Kidney (tissue), 14 donors: ENCODE data around the gene CNNM3. TPM values are rescaled to one million over a fixed set of nuclear protein-coding genes. Genes with fewer than 3 reads are reported as not detected.
A peak's percentile ranks its signal among the peaks of the same experiment; 100 is the strongest.
"Not testable (repeated sequence)": the region's sequence is repeated elsewhere in the genome, so short reads cannot be mapped to it uniquely, and the experiment has no call there.

Experiments
- DNase-seq, 5 donors: peaks; one replicate each; pipeline ENCODE4 v3.0.0-alpha.2; 2013 to 2020
- FAIRE-seq: peaks from 2 replicates; lab custom pipeline; 2012; peaks lifted over from hg19 to GRCh38; lab: Jason Lieb, UNC
- H3K27ac ChIP-seq, 2 donors: one replicate each; pipeline ENCODE4 v1.7.0; 2013; ENCODE audit warnings: low read depth in 2 of 2, low read length in 2 of 2, inconsistent platforms in 1 of 2
- H3K27me3 ChIP-seq: one replicate; pipeline ENCODE4 v1.7.1; 2013; ENCODE audit warnings: low read length, inconsistent platforms; ENCODE audit not compliant: control insufficient read depth, insufficient read depth
- H3K36me3 ChIP-seq, 3 donors: one replicate each; pipeline versions ENCODE4 v1.7.0 to v1.7.1; 2013; ENCODE audit warnings: low read length in 3 of 3, control low read depth in 1 of 3, inconsistent platforms in 1 of 3; ENCODE audit not compliant: insufficient read depth in 3 of 3, control insufficient read depth in 2 of 3
- H3K4me1 ChIP-seq, 3 donors: one replicate each; pipeline versions ENCODE4 v1.7.0 to v1.7.1; 2013; ENCODE audit warnings: low read length in 3 of 3, inconsistent platforms in 1 of 3, low read depth in 1 of 3; ENCODE audit not compliant: control insufficient read depth in 2 of 3, insufficient read depth in 2 of 3
- H3K4me3 ChIP-seq, 3 donors: one replicate each; pipeline versions ENCODE4 v1.7.0 to v1.8.1; 2013; ENCODE audit warnings: low read length in 3 of 3, control low read depth in 1 of 3, inconsistent platforms in 1 of 3
- H3K9ac ChIP-seq, 3 donors: one replicate each; pipeline versions ENCODE4 v1.7.0 to v1.7.1; 2013; ENCODE audit warnings: low read length in 3 of 3, control low read depth in 1 of 3, inconsistent platforms in 1 of 3
- H3K9me3 ChIP-seq, 3 donors: one replicate each; pipeline versions ENCODE4 v1.7.0 to v1.7.1; 2013; ENCODE audit warnings: low read length in 3 of 3, control low read depth in 1 of 3, inconsistent platforms in 1 of 3; ENCODE audit not compliant: control insufficient read depth in 2 of 3, insufficient read depth in 1 of 3
- CTCF ChIP-seq: IDR thresholded peaks from 3 replicates; pipeline ENCODE4 v1.5.1; 2012; ENCODE audit warnings: mild to moderate bottlenecking, moderate library complexity, borderline replicate concordance; ENCODE audit not compliant: insufficient read depth; ENCODE audit errors: extremely low read depth
- intact Hi-C: fragments of 100-400 bp; cut with DNase I; formaldehyde crosslinking; loops from one replicate; pipeline ENCODE4 v1.11.1; 2022
- polyA plus RNA-seq: library from polyadenylated mRNA; stranded (reverse); fragments of 350-450 nt; fragmentation: Illumina TruSeq; extraction: RNeasy Lipid Tissue Mini Kit (QIAGEN cat#74804); gene quantifications from one replicate; pipeline ENCODE4 v1.2.3, GENCODE V29; 2014; ENCODE audit warnings: low read depth, low replicate concordance; ENCODE audit not compliant: insufficient read depth
- total RNA-seq: library from RNA; stranded (reverse); fragmentation: NEBNext Ultra II Directional; extraction: Animal tissue kit (Norgen Biotek cat#: 25700); gene quantifications from one replicate; pipeline ENCODE4 v1.2.1, GENCODE V29; 2021
- donor health status: control.
- donor health status: control.
- donor health status: control.
- donor health status: control.
- donor health status: control.
- donor health status: DM: yes; HTN: yes; CAD: no.
- donor health status: Normal renal cell carcinoma (clear cell type).

The CNNM3 gene
- total and polyA plus RNA-seq, 2 donors from 2014 or later, result 6.9 to 26.1 TPM

DNA sequence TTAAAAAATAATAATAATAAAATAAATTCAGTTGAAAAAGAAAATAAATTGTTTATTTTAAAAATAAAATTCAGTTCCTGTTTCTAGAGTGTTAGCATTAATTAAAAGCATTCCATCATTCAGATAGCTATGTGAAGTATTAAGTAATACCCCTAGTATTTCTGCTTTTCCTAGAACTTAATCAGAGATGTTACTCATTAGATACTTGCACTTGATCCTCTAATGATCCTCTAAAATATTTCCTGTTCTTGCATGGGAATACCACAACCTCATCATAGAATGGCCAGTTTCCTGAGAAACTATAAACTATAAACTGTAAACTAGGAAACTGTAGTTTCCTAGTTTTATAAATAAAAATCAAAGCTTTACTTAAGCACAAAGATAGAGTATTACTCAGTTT is 11.1 kb upstream of the CNNM3 start:
- Histone ChIP-seq H3K9me3 (no peaks in the 10 kb centered on the region), H3K4me1 (peaks cover 0 to 4% (median 0%) of the 10 kb centered on the region in 3 donors), H3K27me3 (no peaks in the 10 kb centered on the region), H3K9ac (no peak overlapping the region), H3K27ac (no peak overlapping the region), H3K36me3 (peaks cover 0 to 9% (median 5%) of the 10 kb centered on the region in 3 donors), H3K4me3 (no peak overlapping the region)
- DNase-seq (no peak), FAIRE-seq (no peak)
- TF ChIP-seq CTCF, result no peak
- intact Hi-C loops, result no loop called here

DNA sequence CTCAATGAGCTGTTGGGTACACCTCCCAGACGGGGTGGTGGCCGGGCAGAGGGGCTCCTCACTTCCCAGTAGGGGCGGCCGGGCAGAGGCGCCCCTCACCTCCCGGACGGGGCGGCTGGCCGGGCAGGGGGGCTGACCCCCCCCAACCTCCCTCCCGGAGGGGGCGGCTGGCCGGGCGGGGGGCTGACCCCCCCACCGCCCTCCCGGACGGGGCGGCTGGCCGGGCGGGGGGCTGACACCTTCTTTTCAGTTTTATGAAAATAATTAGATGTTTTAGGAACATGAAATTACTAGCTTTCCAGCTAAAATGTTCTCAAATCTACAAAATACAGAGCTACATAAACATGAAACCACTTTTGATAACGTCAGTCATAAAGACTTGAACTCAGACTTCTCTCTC is 10.1 kb upstream of the CNNM3 start:
- FAIRE-seq, H3K4me3 ChIP-seq, H3K27ac ChIP-seq, H3K27me3 ChIP-seq, H3K9me3 ChIP-seq, H3K4me1 ChIP-seq, H3K36me3 ChIP-seq, intact Hi-C loops, H3K9ac ChIP-seq: not testable (repeated sequence)
- DNase-seq, result peak in 1 of 5 donors; percentile 8

DNA sequence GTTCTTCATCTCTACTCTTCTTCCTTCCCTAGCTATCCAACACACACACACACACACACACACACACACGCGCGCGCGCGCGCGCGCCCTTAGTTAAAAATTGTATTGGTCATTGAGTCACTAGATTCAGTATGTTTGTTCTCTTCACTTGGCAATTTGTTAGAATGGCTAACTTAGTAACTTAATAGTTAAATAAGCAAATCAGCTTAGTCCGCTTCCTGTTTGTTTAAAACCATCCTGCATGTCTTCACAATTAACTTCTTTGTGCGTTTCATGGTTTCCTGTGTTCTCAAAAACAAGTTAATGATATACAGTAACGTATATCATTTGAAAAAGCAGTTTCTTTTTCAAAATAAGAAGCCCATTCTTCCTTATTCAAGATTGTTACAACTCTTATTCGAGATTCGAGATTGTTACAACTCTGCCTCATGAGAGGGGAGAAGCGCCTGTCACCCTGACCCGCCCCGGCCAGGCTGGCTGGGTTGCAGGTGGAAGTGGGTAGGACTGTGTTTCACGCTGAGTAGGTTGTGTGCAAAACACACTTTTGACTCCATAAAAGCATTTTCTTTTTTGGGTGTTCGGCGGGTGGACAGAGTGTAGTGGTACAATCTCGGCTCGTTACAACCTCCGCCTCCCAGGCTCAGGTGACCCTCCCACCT is 9.5 kb upstream of the CNNM3 start:
- H3K36me3 ChIP-seq, result peaks cover 3 to 5% (median 5%) of the 10 kb centered on the region in 3 donors
- FAIRE-seq (no peak), DNase-seq (peak; percentile 29 to 55 (median 52))
- no peak overlapping the region for H3K9ac ChIP-seq
- no peak for TF ChIP-seq CTCF
- intact Hi-C loops, result no loop called here
- no peaks in the 10 kb centered on the region for H3K4me1 ChIP-seq
- no peaks in the 10 kb centered on the region for H3K9me3 ChIP-seq
- H3K27ac ChIP-seq, result no peak overlapping the region
- peak overlapping the region in 1 of 3 donors; percentile 16 for H3K4me3 ChIP-seq
- no peaks in the 10 kb centered on the region for H3K27me3 ChIP-seq

GRCh38 chr2:96807127-96807471 is 9.0 kb upstream of the CNNM3 start:
- H3K4me1 ChIP-seq, result no peaks in the 10 kb centered on the region
- H3K9me3 ChIP-seq, result no peaks in the 10 kb centered on the region
- H3K27ac ChIP-seq, result no peak overlapping the region
- intact Hi-C loops, result no loop called here
- no peak overlapping the region for H3K9ac ChIP-seq
- no peak overlapping the region for H3K4me3 ChIP-seq
- DNase-seq (peak in 1 of 5 donors; percentile 53), FAIRE-seq (no peak)
- H3K36me3 ChIP-seq, result peaks cover 0 to 3% (median 0%) of the 10 kb centered on the region in 3 donors
- TF ChIP-seq CTCF, result no peak
- H3K27me3 ChIP-seq, result no peaks in the 10 kb centered on the region
